Measurements from ENCODE around the gene TUBB2B.

Gene TUBB2B

DNA sequence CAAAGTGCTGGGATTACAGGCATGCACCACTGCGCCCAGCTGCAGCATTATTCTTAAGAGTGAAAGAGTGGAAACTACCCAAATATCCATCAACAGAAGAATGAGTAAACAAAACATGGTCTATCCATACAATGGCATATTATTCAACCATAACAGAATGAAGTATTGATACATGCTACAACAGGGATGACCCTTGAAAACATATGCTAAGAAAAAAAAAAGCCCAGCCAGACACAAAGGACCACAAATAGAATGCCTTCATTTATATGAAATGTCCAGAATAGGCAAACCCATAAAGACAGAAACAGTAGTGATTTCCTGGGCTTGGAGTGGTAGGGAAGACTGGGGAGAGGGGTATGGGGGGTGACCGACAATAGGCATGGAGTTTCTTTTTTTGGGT lies 7.1 kb downstream of the TUBB2B start:
- H3K9ac ChIP-seq (ENCODE audit: low read length) = no peak overlapping the region
- H3K27ac ChIP-seq (ENCODE audit: low read depth, low read length) = no peak overlapping the region
- H3K27me3 ChIP-seq (ENCODE audit: control insufficient read depth in 1 of 2, insufficient read depth in 2 of 2, low read length in 2 of 2) = no peaks in the 10 kb centered on the region
- H3K36me3 ChIP-seq (ENCODE audit: insufficient read depth, low read length) = no peaks in the 10 kb centered on the region
- H3K9me3 ChIP-seq (ENCODE audit: low read length) = no peaks in the 10 kb centered on the region
- no peaks in the 10 kb centered on the region for H3K4me1 ChIP-seq (ENCODE audit: insufficient read depth, low read length)
- H3K4me3 ChIP-seq (ENCODE audit: low read depth in 1 of 2, low read length in 2 of 2) = no peak overlapping the region

GRCh38 chr6:3218266-3218665 lies 9.2 kb downstream of the TUBB2B start:
- H3K27me3 ChIP-seq (ENCODE audit: control insufficient read depth in 1 of 2, insufficient read depth in 2 of 2, low read length in 2 of 2) = no peaks in the 10 kb centered on the region
- H3K27ac ChIP-seq (ENCODE audit: low read depth, low read length) = no peak overlapping the region

GRCh38 chr6:3217286-3217685 lies 10.2 kb downstream of the TUBB2B start:
- H3K4me1 ChIP-seq (ENCODE audit: insufficient read depth, low read length) = peaks cover 1% of the 10 kb centered on the region
- H3K27ac ChIP-seq (ENCODE audit: low read depth, low read length) = no peak overlapping the region
- H3K27me3 ChIP-seq (ENCODE audit: control insufficient read depth in 1 of 2, insufficient read depth in 2 of 2, low read length in 2 of 2) = no peaks in the 10 kb centered on the region
- no peak overlapping the region for H3K4me3 ChIP-seq (ENCODE audit: low read depth in 1 of 2, low read length in 2 of 2)
- H3K9ac ChIP-seq (ENCODE audit: low read length) = no peak overlapping the region
- H3K36me3 ChIP-seq (ENCODE audit: insufficient read depth, low read length) = no peaks in the 10 kb centered on the region
- no peaks in the 10 kb centered on the region for H3K9me3 ChIP-seq (ENCODE audit: low read length)

More at GRCh38 chr6:3218266-3218665, 9.2 kb downstream of the TUBB2B start:
- Histone ChIP-seq H3K9me3 (ENCODE audit: low read length) (no peaks in the 10 kb centered on the region), H3K4me1 (ENCODE audit: insufficient read depth, low read length) (no peaks in the 10 kb centered on the region), H3K4me3 (ENCODE audit: low read depth in 1 of 2, low read length in 2 of 2) (no peak overlapping the region), H3K36me3 (ENCODE audit: insufficient read depth, low read length) (no peaks in the 10 kb centered on the region), H3K9ac (ENCODE audit: low read length) (no peak overlapping the region)

DNA sequence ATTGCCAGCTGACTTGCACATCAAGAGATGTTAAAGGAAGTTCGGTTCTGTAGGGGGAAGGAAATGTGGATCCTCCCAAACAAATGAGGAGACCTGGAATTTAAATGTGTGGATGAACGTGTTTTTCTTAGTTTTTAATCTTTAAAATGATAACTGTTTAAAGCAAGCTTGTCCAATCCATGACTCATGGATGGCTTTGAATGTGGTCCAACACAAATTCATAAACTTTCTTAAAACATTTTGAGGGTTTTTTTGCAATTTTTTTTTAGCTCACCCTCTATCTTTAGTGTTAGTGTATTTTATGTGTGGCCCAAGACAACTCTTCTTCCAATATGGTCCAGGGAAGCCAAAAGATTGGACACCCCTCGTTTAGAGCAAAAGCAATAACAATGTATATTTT lies 12.6 kb downstream of the TUBB2B start:
- Histone ChIP-seq H3K36me3 (ENCODE audit: insufficient read depth, low read length) (no peaks in the 10 kb centered on the region), H3K4me3 (ENCODE audit: low read depth in 1 of 2, low read length in 2 of 2) (no peak overlapping the region), H3K9ac (ENCODE audit: low read length) (no peak overlapping the region), H3K9me3 (ENCODE audit: low read length) (no peaks in the 10 kb centered on the region), H3K27ac (ENCODE audit: low read depth, low read length) (no peak overlapping the region), H3K4me1 (ENCODE audit: insufficient read depth, low read length) (peaks cover 15% of the 10 kb centered on the region), H3K27me3 (ENCODE audit: control insufficient read depth in 1 of 2, insufficient read depth in 2 of 2, low read length in 2 of 2) (no peaks in the 10 kb centered on the region)

DNA sequence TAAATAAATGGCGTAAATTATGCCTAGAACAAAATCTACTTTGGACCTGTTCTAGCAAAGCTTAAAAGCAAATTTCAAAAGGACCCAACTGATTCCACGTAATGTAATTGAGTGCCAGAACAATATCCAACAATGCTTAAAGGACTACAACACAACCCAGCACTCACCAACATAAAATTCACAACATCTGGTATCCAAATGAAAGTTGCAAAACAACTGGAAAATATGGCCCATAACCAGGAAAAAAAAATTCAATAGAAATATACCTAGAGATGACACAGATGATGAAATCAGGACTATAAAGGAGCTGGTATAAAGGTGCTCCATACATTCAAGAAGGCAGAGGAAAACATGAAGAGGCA lies 14.1 kb downstream of the TUBB2B start:
- H3K9me3 ChIP-seq (ENCODE audit: low read length) = no peaks in the 10 kb centered on the region
- H3K27me3 ChIP-seq (ENCODE audit: control insufficient read depth in 1 of 2, insufficient read depth in 2 of 2, low read length in 2 of 2) = no peaks in the 10 kb centered on the region
- no peak overlapping the region for H3K9ac ChIP-seq (ENCODE audit: low read length)

DNA sequence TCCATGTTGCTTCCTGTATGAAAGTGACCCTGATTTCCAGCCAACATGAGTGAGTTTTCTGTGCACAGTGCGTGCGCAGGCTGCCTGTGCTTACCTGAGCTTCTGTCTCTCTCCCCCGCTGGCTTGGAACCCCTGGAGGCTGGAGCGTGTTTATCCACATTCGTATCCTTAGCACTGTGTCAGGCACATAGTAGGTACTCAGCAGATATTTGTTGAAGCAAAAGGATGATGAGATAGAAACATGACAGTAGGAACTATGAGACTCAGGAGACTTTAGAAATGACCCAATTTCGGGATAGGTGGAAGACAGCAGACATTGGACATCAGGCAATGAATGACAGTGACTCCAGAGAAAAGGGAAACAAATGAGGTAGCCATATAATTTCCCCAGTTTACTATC lies 15.2 kb downstream of the TUBB2B start:
- no peak overlapping the region for H3K27ac ChIP-seq (ENCODE audit: low read depth, low read length)
- no peaks in the 10 kb centered on the region for H3K36me3 ChIP-seq (ENCODE audit: insufficient read depth, low read length)
- no peaks in the 10 kb centered on the region for H3K27me3 ChIP-seq (ENCODE audit: control insufficient read depth in 1 of 2, insufficient read depth in 2 of 2, low read length in 2 of 2)
- no peak overlapping the region for H3K4me3 ChIP-seq (ENCODE audit: low read depth in 1 of 2, low read length in 2 of 2)
- H3K9me3 ChIP-seq (ENCODE audit: low read length) = no peaks in the 10 kb centered on the region
- no peak overlapping the region for H3K9ac ChIP-seq (ENCODE audit: low read length)
- H3K4me1 ChIP-seq (ENCODE audit: insufficient read depth, low read length) = peaks cover 15% of the 10 kb centered on the region

More for the DNA sequence above, 14.1 kb downstream of the TUBB2B start:
- H3K36me3 ChIP-seq (ENCODE audit: insufficient read depth, low read length) = no peaks in the 10 kb centered on the region
- peaks cover 15% of the 10 kb centered on the region for H3K4me1 ChIP-seq (ENCODE audit: insufficient read depth, low read length)
- H3K4me3 ChIP-seq (ENCODE audit: low read depth in 1 of 2, low read length in 2 of 2) = no peak overlapping the region
- no peak overlapping the region for H3K27ac ChIP-seq (ENCODE audit: low read depth, low read length)

DNA sequence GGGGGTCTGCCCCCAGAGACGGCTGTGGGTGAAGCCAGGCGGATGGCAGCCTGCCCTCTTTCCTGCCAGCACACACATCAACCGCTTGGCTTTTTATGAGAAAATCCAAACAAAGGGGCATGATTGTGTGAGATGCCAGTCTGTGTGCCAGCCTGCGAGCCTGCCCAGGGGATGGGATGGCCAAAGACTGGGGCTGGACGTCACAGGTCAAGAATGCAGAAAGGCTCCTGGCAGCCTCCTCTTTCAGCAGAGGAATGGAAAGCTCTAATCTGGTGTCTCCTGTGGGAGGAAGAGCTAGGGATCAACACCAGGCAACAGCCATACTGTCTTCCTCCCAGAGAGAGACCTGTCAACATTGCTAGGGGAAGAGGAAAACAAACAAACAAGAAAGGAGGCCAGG lies 15.8 kb downstream of the TUBB2B start:
- Histone ChIP-seq H3K4me3 (ENCODE audit: low read depth in 1 of 2, low read length in 2 of 2) (no peak overlapping the region), H3K27ac (ENCODE audit: low read depth, low read length) (no peak overlapping the region), H3K9ac (ENCODE audit: low read length) (no peak overlapping the region), H3K36me3 (ENCODE audit: insufficient read depth, low read length) (no peaks in the 10 kb centered on the region), H3K27me3 (ENCODE audit: control insufficient read depth in 1 of 2, insufficient read depth in 2 of 2, low read length in 2 of 2) (no peaks in the 10 kb centered on the region), H3K4me1 (ENCODE audit: insufficient read depth, low read length) (peaks cover 15% of the 10 kb centered on the region), H3K9me3 (ENCODE audit: low read length) (no peaks in the 10 kb centered on the region)

- peaks cover 15% of the 10 kb centered on the region for H3K4me1 ChIP-seq (ENCODE audit: insufficient read depth, low read length)
- H3K27me3 ChIP-seq (ENCODE audit: control insufficient read depth in 1 of 2, insufficient read depth in 2 of 2, low read length in 2 of 2) = no peaks in the 10 kb centered on the region
- no peak overlapping the region for H3K4me3 ChIP-seq (ENCODE audit: low read depth in 1 of 2, low read length in 2 of 2)
- no peak overlapping the region for H3K9ac ChIP-seq (ENCODE audit: low read length)
- H3K9me3 ChIP-seq (ENCODE audit: low read length) = no peaks in the 10 kb centered on the region
- no peak overlapping the region for H3K27ac ChIP-seq (ENCODE audit: low read depth, low read length)
- H3K36me3 ChIP-seq (ENCODE audit: insufficient read depth, low read length) = no peaks in the 10 kb centered on the region
Observed at GRCh38 chr6:3210024-3210610, 17.3 kb downstream of the TUBB2B start.

- Histone ChIP-seq H3K9me3 (ENCODE audit: low read length) (no peaks in the 10 kb centered on the region), H3K4me3 (ENCODE audit: low read depth in 1 of 2, low read length in 2 of 2) (no peak overlapping the region), H3K4me1 (ENCODE audit: insufficient read depth, low read length) (peaks cover 15% of the 10 kb centered on the region), H3K36me3 (ENCODE audit: insufficient read depth, low read length) (no peaks in the 10 kb centered on the region), H3K27me3 (ENCODE audit: control insufficient read depth in 1 of 2, insufficient read depth in 2 of 2, low read length in 2 of 2) (no peaks in the 10 kb centered on the region), H3K9ac (ENCODE audit: low read length) (no peak overlapping the region), H3K27ac (ENCODE audit: low read depth, low read length) (no peak overlapping the region)
Observed at GRCh38 chr6:3209114-3210023, 18.1 kb downstream of the TUBB2B start.

DNA sequence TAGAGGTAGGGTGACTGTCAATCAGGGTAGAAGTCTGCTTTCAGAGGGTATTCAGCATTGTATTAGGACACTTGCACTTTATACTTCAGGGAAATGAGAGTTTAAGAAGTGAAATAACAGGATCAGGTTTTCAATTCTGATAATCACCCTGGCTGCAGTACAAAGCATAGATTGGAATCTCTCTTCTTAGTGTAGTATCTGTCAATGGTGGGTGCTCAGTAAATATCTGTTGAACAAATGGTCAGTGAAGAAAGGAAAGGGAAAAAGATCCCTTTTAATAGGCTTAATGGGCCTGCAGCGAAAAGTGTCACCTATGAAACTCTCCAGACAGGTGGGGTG lies 18.7 kb downstream of the TUBB2B start:
- Histone ChIP-seq H3K27me3 (ENCODE audit: control insufficient read depth in 1 of 2, insufficient read depth in 2 of 2, low read length in 2 of 2) (no peaks in the 10 kb centered on the region), H3K9me3 (ENCODE audit: low read length) (no peaks in the 10 kb centered on the region), H3K4me3 (ENCODE audit: low read depth in 1 of 2, low read length in 2 of 2) (no peak overlapping the region), H3K9ac (ENCODE audit: low read length) (no peak overlapping the region), H3K27ac (ENCODE audit: low read depth, low read length) (no peak overlapping the region), H3K4me1 (ENCODE audit: insufficient read depth, low read length) (peaks cover 15% of the 10 kb centered on the region), H3K36me3 (ENCODE audit: insufficient read depth, low read length) (no peaks in the 10 kb centered on the region)

DNA sequence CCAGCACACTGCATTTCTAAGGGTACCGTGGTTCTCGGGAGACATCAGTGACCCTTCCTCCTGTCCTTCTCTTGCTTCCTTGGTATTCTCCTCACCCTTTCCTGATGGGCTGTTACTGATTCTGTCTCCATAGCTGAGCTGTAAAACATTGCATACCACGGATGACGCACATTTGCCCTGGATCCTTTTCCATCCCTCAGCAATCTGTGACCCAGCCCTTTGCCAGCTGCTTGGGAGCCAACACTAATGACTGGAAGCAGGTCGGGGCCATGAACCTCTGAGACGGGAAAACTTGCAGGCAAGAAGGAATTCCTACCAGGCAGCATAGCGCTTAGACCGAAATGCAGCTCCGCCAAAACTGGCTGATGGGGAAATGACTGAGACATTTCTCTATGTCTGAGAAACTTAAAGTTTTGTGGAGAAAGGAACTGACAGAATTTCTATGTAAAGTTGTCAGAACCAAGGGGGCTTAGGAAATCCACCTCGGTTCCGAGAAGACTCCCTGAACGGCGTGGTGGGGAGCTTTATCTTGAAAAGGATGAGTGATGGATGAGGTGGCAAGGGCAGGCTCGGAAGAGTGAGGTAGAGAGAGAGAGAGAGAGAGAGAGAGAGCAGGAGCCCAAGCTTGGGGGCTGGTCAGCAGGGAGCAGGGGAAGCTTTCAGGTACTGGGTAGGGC lies 19.2 kb downstream of the TUBB2B start:
- Histone ChIP-seq H3K36me3 (ENCODE audit: insufficient read depth, low read length) (no peaks in the 10 kb centered on the region), H3K4me1 (ENCODE audit: insufficient read depth, low read length) (peaks cover 15% of the 10 kb centered on the region), H3K27me3 (ENCODE audit: control insufficient read depth in 1 of 2, insufficient read depth in 2 of 2, low read length in 2 of 2) (no peaks in the 10 kb centered on the region), H3K27ac (ENCODE audit: low read depth, low read length) (no peak overlapping the region), H3K4me3 (ENCODE audit: low read depth in 1 of 2, low read length in 2 of 2) (no peak overlapping the region), H3K9me3 (ENCODE audit: low read length) (no peaks in the 10 kb centered on the region), H3K9ac (ENCODE audit: low read length) (no peak overlapping the region)

Measured in muscle layer of colon (tissue), 2 donors.